ENCODE results near the gene TSC22D2. TPM values are rescaled to one million over a fixed set of nuclear protein-coding genes. Genes with fewer than 3 reads are reported as not detected.

The TSC22D2 gene
- polyA plus RNA-seq (2012; ENCODE audit: missing spikeins) = 10.9 TPM

GRCh38 chr3:150408221-150409124 is at the start of gene TSC22D2:
Gene TSC22D2, plus strand, starts transcription at chr3:150408298. Its CDS starts 1,053 bp downstream, at chr3:150409351.
- TF ChIP-seq POLR2A (IDR thresholded peaks at IDR 0.05; ENCODE audit: low read depth, low read length) = no peak; the same call in 1 of the 2 replicates
- peak; percentile 48; the same call in 1 of the 2 replicates for TF ChIP-seq TAF1 (IDR thresholded peaks at IDR 0.05; ENCODE audit: borderline replicate concordance, low read depth, low read length)
- DNase-seq (ENCODE audit: insufficient read length) = peak; percentile 76
- FAIRE-seq = peak; percentile 88

- no peak for TF ChIP-seq TAF1 (IDR thresholded peaks at IDR 0.05; ENCODE audit: borderline replicate concordance, low read depth, low read length)
- TF ChIP-seq POLR2A (IDR thresholded peaks at IDR 0.05; ENCODE audit: low read depth, low read length) = no peak
- FAIRE-seq = no peak
- no peak for DNase-seq (ENCODE audit: insufficient read length)
Measured at GRCh38 chr3:150359381-150359780, 48.7 kb upstream of the TSC22D2 start.

GRCh38 chr3:150360966-150361365 is 47.1 kb upstream of the TSC22D2 start:
- no peak for FAIRE-seq
- TF ChIP-seq POLR2AphosphoS5 (IDR thresholded peaks at IDR 0.05; ENCODE audit: low read depth, low read length) = no peak
- TF ChIP-seq POLR2A (IDR thresholded peaks at IDR 0.05; ENCODE audit: low read depth, low read length) = no peak
- TF ChIP-seq TAF1 (IDR thresholded peaks at IDR 0.05; ENCODE audit: borderline replicate concordance, low read depth, low read length) = no peak
- no peak for DNase-seq (ENCODE audit: insufficient read length)

- TF ChIP-seq POLR2AphosphoS5 (IDR thresholded peaks at IDR 0.05; ENCODE audit: low read depth, low read length) = no peak
- TF ChIP-seq POLR2A (IDR thresholded peaks at IDR 0.05; ENCODE audit: low read depth, low read length) = no peak
- TF ChIP-seq TAF1 (IDR thresholded peaks at IDR 0.05; ENCODE audit: borderline replicate concordance, low read depth, low read length) = no peak
- FAIRE-seq (no peak), DNase-seq (ENCODE audit: insufficient read length) (no peak)
Measured at GRCh38 chr3:150362515-150363302, 45.4 kb upstream of the TSC22D2 start.

- no peak for FAIRE-seq
- TF ChIP-seq POLR2AphosphoS5 (IDR thresholded peaks at IDR 0.05; ENCODE audit: low read depth, low read length) (no peak), TAF1 (IDR thresholded peaks at IDR 0.05; ENCODE audit: borderline replicate concordance, low read depth, low read length) (no peak), POLR2A (IDR thresholded peaks at IDR 0.05; ENCODE audit: low read depth, low read length) (no peak)
- DNase-seq (ENCODE audit: insufficient read length) = no peak
Measured at GRCh38 chr3:150363420-150363819, 44.7 kb upstream of the TSC22D2 start.

GRCh38 chr3:150365132-150365604 is 42.9 kb upstream of the TSC22D2 start:
- no peak for TF ChIP-seq TAF1 (IDR thresholded peaks at IDR 0.05; ENCODE audit: borderline replicate concordance, low read depth, low read length)
- no peak for TF ChIP-seq POLR2AphosphoS5 (IDR thresholded peaks at IDR 0.05; ENCODE audit: low read depth, low read length)
- TF ChIP-seq POLR2A (IDR thresholded peaks at IDR 0.05; ENCODE audit: low read depth, low read length) = no peak
- FAIRE-seq (no peak), DNase-seq (ENCODE audit: insufficient read length) (no peak)

- no peak for TF ChIP-seq POLR2AphosphoS5 (IDR thresholded peaks at IDR 0.05; ENCODE audit: low read depth, low read length)
- TF ChIP-seq TAF1 (IDR thresholded peaks at IDR 0.05; ENCODE audit: borderline replicate concordance, low read depth, low read length) = no peak
- no peak for TF ChIP-seq POLR2A (IDR thresholded peaks at IDR 0.05; ENCODE audit: low read depth, low read length)
- FAIRE-seq (no peak), DNase-seq (ENCODE audit: insufficient read length) (no peak)
Measured at GRCh38 chr3:150367757-150368156, 40.3 kb upstream of the TSC22D2 start.

GRCh38 chr3:150370122-150370602 is 37.9 kb upstream of the TSC22D2 start:
- no peak for FAIRE-seq
- no peak for DNase-seq (ENCODE audit: insufficient read length)
- TF ChIP-seq POLR2AphosphoS5 (IDR thresholded peaks at IDR 0.05; ENCODE audit: low read depth, low read length) (no peak), TAF1 (IDR thresholded peaks at IDR 0.05; ENCODE audit: borderline replicate concordance, low read depth, low read length) (no peak)

GRCh38 chr3:150370999-150371398 is 37.1 kb upstream of the TSC22D2 start:
- FAIRE-seq (no peak), DNase-seq (ENCODE audit: insufficient read length) (no peak)
- TF ChIP-seq POLR2A (IDR thresholded peaks at IDR 0.05; ENCODE audit: low read depth, low read length) = no peak
- TF ChIP-seq TAF1 (IDR thresholded peaks at IDR 0.05; ENCODE audit: borderline replicate concordance, low read depth, low read length) = no peak
- no peak for TF ChIP-seq POLR2AphosphoS5 (IDR thresholded peaks at IDR 0.05; ENCODE audit: low read depth, low read length)

- peak; percentile 5 for FAIRE-seq
Measured at GRCh38 chr3:150371741-150372254, 36.3 kb upstream of the TSC22D2 start.

GRCh38 chr3:150372320-150372719 is 35.8 kb upstream of the TSC22D2 start:
- FAIRE-seq (peak; percentile 67), DNase-seq (ENCODE audit: insufficient read length) (no peak)
- TF ChIP-seq POLR2A (IDR thresholded peaks at IDR 0.05; ENCODE audit: low read depth, low read length) (no peak), TAF1 (IDR thresholded peaks at IDR 0.05; ENCODE audit: borderline replicate concordance, low read depth, low read length) (no peak), POLR2AphosphoS5 (IDR thresholded peaks at IDR 0.05; ENCODE audit: low read depth, low read length) (no peak)

More at GRCh38 chr3:150371741-150372254, 36.3 kb upstream of the TSC22D2 start:
- DNase-seq (ENCODE audit: insufficient read length) = no peak
- TF ChIP-seq POLR2AphosphoS5 (IDR thresholded peaks at IDR 0.05; ENCODE audit: low read depth, low read length) (no peak), POLR2A (IDR thresholded peaks at IDR 0.05; ENCODE audit: low read depth, low read length) (no peak), TAF1 (IDR thresholded peaks at IDR 0.05; ENCODE audit: borderline replicate concordance, low read depth, low read length) (no peak)

Data from GM12892 (cell line).